Measurements from ENCODE around the gene SGCD.

SGCD gene

GRCh38 chr5:156815988-156816599 is 489.1 kb downstream of the SGCD start:
- peak; percentile 23 to 33 for DNase-seq

All from Kasumi-1 (cell line).